NCI-H2171 (cell line): Measurements from ENCODE around the gene MYD88.
"Not testable (repeated sequence)": the region's sequence is repeated elsewhere in the genome, so short reads cannot be mapped to it uniquely, and the experiment has no call there.

ENCODE experiments used
- DNase-seq: peaks from one replicate; lab custom pipeline; 2025; lab: John Stamatoyannopoulos, UW

The MYD88 gene

GRCh38 chr3:38126121-38126892, 12.2 kb upstream of the MYD88 start:
- no peak for DNase-seq

GRCh38 chr3:38127611-38128302, 10.7 kb upstream of the MYD88 start:
- no peak for DNase-seq

DNA sequence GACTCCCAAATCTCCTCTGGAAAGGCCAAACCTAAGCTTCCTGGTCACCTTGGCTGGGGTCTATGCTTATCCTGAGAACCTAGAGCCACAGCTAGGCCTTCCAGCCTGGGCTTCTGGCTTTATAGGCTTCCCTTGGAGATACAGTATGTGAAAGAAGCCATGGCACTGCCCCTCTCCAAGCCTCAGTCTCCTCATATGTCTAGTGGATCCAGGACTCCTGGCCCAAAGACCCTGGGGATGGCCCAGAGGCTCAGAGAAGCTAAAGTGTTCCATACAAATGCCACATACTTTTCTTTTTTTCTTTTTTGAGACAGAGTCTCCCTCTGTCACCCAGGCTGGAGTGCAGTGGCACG, 10.2 kb upstream of the MYD88 start:
- DNase-seq, result no peak

DNA sequence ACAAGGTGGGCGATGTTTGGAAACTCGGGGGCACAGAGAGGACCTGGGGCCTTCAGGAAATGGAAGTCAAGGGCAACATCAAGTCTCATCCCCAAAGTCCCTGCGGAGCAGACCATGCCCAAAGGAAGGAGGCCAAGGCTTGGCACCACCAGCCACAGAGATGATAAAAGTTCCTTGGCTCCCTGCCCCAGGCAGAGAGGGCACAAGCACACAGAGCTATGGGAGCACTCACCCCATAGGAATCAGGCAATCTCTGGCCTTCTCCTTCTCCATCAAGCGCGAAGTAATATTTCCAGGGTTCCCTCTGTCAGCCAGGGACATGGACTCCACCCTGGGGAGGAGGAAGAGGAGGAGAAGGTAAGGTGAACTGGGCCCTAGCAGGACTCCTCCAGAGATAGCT, 9.4 kb upstream of the MYD88 start:
- DNase-seq, result no peak

- no peak for DNase-seq
Measured at GRCh38 chr3:38130631-38131065, 7.8 kb upstream of the MYD88 start.

DNA sequence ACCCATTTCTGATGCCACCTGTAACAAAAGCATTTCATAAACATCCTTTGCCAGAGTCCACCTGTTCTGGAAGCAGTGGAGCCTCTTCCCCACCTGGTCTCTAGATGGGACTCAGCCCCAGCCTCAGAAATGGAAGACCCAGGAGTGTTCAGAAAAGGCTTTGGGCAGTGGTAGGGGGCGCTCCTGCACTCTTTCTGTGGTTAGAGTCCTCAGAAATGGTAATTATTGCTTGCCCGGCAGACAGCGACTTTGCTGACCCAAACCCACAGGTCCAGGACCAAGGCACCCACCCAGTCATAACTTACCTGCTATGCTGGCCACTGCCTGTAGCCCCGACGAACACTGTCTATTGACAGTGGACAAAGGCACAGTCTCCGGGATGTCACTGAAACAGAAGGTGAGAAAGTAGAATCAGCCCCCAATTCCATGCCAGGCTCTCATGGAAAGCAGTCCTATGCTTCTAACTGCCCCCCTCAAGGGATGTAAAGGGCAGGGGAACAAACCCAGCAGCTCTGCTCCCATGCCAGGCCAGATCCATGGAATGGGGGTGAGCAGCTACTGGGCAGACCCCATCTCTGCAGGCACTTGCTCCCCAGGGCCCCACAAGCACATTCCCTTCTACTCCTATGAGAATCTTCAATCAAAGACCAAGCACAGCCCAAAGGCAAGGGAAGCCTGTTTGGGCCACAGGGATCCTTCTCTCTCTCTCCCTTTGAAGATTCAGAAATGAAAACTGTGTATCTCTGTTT, 6.7 kb upstream of the MYD88 start:
- no peak for DNase-seq

- DNase-seq, result no peak
Measured at GRCh38 chr3:38133209-38133556, 5.3 kb upstream of the MYD88 start.

DNA sequence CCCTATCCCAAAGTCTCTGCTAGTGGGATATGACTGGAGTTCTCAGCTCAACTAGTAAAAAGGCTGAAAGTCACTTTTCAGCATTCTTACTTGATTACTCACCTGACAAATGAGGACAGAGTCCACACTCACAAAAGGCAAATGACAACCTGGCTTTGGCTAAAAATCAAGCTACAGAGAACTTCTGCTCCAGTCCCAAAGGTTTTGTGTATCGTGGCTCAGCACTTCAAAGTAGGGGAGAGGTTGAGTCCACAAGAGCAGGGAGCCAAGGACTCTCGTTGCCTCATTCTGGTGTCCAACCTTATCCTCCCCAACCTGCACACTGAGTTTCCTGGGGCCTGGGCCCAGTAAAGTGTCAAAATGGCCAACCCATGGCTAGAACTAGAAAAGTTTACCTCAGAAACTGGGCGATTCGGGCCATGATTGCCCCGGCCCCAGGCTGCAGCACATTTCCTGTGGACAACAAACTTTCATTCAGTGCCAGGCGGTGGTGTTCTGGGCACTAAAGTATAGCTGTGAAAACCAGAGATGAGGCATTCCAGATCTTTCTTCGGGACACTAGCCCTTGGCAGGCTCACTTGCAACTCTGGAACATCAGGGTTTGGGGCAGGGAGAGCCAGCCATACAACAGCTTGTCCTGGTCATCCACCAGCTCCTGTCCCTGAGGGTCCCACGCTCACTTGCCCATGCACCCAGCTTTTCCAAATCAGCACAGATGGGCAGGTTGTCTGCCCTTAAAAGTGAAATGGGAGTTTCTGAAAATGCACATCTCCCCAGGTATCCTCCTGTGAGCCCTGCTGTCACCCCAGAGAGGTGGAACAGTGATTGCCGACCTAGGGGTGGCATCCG, 4.7 kb upstream of the MYD88 start:
- DNase-seq, result no peak

- not testable (repeated sequence) for DNase-seq
Measured at GRCh38 chr3:38134517-38135143, 3.8 kb upstream of the MYD88 start.

- DNase-seq, result not testable (repeated sequence)
Measured at GRCh38 chr3:38135621-38136277, 2.7 kb upstream of the MYD88 start.

DNA sequence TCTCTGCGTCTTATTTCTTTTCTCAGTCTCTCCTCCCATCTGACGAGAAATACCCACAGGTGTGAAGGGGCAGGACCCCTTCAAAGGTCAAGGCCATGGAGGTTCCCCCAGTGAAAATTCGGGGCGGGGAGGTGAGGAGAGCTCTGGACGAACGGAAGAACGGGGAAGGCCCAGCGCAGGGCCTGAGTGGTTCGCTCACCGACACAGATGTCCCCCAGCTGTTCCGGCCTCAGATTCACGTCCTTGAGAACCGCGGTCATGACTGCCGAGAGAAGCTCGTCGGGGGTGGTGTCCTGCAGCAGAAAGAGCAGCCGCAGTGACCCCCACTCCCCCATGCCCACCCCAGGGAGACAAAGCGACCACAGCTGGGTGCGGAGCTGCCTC, 2.1 kb upstream of the MYD88 start:
- DNase-seq, result no peak

GRCh38 chr3:38136777-38137614, 1.5 kb upstream of the MYD88 start, which contains the start of gene ACAA1:
TSS of gene ACAA1 (minus strand) at chr3:38137127. CDS start at chr3:38137035, 92 bp downstream.
- peak; percentile 92 for DNase-seq

DNA sequence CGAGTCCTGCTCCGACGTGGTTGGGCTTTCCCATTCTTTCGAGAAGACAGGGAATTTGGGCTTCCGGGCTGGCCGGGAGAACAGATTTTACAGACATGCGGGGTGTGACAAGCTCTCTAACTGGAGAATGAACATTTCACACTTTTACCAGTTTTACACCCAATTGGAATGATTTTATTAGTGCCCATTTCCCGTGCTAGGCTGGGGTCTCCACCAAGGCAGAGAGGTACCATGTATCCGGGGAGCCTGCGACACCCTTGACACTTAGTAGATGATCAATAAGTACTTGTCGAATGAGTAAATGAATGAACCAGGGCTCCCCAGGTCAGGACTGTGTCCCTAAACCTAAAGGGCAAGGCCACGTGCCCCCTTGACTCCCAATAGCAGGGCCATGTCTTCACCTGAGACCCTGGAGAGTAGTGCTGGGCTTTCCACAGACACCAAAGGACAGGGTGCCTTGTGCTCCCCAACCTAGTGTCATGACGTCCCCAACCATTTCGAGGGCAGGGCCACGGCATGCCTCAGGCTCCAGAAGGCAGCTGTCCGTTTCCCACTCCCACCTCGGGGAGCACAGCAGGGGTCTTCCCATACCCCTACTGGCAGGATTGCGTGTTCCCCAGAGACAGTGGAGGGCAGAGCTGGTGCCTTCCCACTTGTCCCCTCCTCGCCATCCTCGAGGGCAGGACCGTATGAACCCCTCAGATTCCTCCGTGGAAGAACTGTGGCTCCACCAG, 679 bp upstream of the MYD88 start:
- peak; percentile 41 for DNase-seq

GRCh38 chr3:38139191-38139590, 730 bp downstream of the MYD88 start:
- DNase-seq, result no peak

GRCh38 chr3:38139652-38140051, 1.2 kb downstream of the MYD88 start:
- no peak for DNase-seq

- no peak for DNase-seq
Measured at GRCh38 chr3:38140326-38141172, 2.1 kb downstream of the MYD88 start.

DNA sequence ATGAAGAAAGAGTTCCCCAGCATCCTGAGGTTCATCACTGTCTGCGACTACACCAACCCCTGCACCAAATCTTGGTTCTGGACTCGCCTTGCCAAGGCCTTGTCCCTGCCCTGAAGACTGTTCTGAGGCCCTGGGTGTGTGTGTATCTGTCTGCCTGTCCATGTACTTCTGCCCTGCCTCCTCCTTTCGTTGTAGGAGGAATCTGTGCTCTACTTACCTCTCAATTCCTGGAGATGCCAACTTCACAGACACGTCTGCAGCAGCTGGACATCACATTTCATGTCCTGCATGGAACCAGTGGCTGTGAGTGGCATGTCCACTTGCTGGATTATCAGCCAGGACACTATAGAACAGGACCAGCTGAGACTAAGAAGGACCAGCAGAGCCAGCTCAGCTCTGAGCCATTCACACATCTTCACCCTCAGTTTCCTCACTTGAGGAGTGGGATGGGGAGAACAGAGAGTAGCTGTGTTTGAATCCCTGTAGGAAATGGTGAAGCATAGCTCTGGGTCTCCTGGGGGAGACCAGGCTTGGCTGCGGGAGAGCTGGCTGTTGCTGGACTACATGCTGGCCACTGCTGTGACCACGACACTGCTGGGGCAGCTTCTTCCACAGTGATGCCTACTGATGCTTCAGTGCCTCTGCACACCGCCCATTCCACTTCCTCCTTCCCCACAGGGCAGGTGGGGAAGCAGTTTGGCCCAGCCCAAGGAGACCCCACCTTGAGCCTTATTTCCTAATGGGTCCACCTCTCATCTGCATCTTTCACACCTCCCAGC, 2.9 kb downstream of the MYD88 start:
- DNase-seq, result no peak

DNA sequence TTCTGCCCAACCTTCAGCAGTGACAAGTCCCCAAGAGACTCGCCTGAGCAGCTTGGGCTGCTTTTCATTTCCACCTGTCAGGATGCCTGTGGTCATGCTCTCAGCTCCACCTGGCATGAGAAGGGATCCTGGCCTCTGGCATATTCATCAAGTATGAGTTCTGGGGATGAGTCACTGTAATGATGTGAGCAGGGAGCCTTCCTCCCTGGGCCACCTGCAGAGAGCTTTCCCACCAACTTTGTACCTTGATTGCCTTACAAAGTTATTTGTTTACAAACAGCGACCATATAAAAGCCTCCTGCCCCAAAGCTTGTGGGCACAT, 3.5 kb downstream of the MYD88 start:
- DNase-seq, result no peak
